Activated T-cell treated with anti-CD3 and anti-CD28 coated beads, Interleukin-2, amount 50 U/mL, for 72 hours (primary cell): Measurements from ENCODE around the gene HOXD12. TPM values are rescaled to one million over a fixed set of nuclear protein-coding genes. Genes with fewer than 3 reads are reported as not detected.

ENCODE experiments used
- ATAC-seq, 2 donors: fragments of 150-1000 bp; cut with Tn5 transposase; replicated peaks in 1 of 2; 2 replicates each; pipeline ENCODE4 v1.10.0; 2021; ENCODE audit warnings: moderate library complexity in 2 of 2, mild to moderate bottlenecking in 1 of 2
- DNase-seq, 2 donors: peaks; one replicate each; pipeline ENCODE4 v3.0.0; 2021 to 2022; ENCODE audit warnings: mixed read lengths in 1 of 2
- H3K27ac Mint-ChIP-seq: one replicate; pipeline ENCODE4 v1.8.0; 2022; ENCODE audit warnings: mild to moderate bottlenecking, moderate library complexity, mixed read lengths
- H3K27me3 Mint-ChIP-seq: one replicate; pipeline ENCODE4 v1.8.0; 2022; ENCODE audit warnings: low read depth, mixed read lengths
- H3K36me3 Mint-ChIP-seq, 2 donors: one replicate each; pipeline ENCODE4 v1.8.0; 2022; ENCODE audit warnings: mixed read lengths in 2 of 2, mild to moderate bottlenecking in 1 of 2; ENCODE audit not compliant: insufficient read depth in 2 of 2
- H3K4me1 Mint-ChIP-seq: one replicate; pipeline ENCODE4 v1.8.0; 2022; ENCODE audit warnings: low read depth, mixed read lengths
- H3K4me3 Mint-ChIP-seq, 2 donors: one replicate each; pipeline ENCODE4 v1.8.0; 2022; ENCODE audit warnings: mild to moderate bottlenecking in 2 of 2, mixed read lengths in 2 of 2, moderate library complexity in 2 of 2
- H3K9me3 Mint-ChIP-seq, 2 donors: one replicate each; pipeline ENCODE4 v1.8.0; 2022; ENCODE audit warnings: mixed read lengths in 2 of 2
- total RNA-seq, 2 donors: library from RNA; stranded (reverse); gene quantifications; one replicate each; pipeline ENCODE4 v1.2.3, GENCODE V29; 2022

HOXD12 gene
- total RNA-seq, 2 donors from 2014 or later = not detected

GRCh38 chr2:176118601-176119339 lies 19.2 kb downstream of the HOXD12 start:
- DNase-seq = peak; percentile 41 to 47
- peaks cover 81% of the 10 kb centered on the region for H3K27me3 Mint-ChIP-seq
- peaks cover 0 to 2% of the 10 kb centered on the region in 2 donors for H3K9me3 Mint-ChIP-seq
- no peak for ATAC-seq
- H3K27ac Mint-ChIP-seq = peak overlapping the region; percentile 77
- peaks cover 2 to 4% of the 10 kb centered on the region in 2 donors for H3K36me3 Mint-ChIP-seq
- H3K4me3 Mint-ChIP-seq = peak overlapping the region; percentile 24 to 73
- H3K4me1 Mint-ChIP-seq = peaks cover 11% of the 10 kb centered on the region

GRCh38 chr2:176120364-176121189 lies 21.0 kb downstream of the HOXD12 start:
- Mint-ChIP-seq H3K27me3 (peaks cover 81% of the 10 kb centered on the region), H3K36me3 (peaks cover 4% of the 10 kb centered on the region in 2 donors), H3K4me3 (no peak overlapping the region), H3K27ac (no peak overlapping the region), H3K4me1 (peaks cover 11% of the 10 kb centered on the region), H3K9me3 (peaks cover 0 to 2% of the 10 kb centered on the region in 2 donors)
- DNase-seq (no peak), ATAC-seq (no peak)

GRCh38 chr2:176121190-176122051 lies 21.8 kb downstream of the HOXD12 start:
- H3K27ac Mint-ChIP-seq = no peak overlapping the region
- no peak for ATAC-seq
- DNase-seq = no peak
- peaks cover 82% of the 10 kb centered on the region for H3K27me3 Mint-ChIP-seq
- H3K36me3 Mint-ChIP-seq = peaks cover 4% of the 10 kb centered on the region in 2 donors
- peaks cover 0 to 2% of the 10 kb centered on the region in 2 donors for H3K9me3 Mint-ChIP-seq
- H3K4me3 Mint-ChIP-seq = peak overlapping the region in 1 of 2 donors; percentile 32
- H3K4me1 Mint-ChIP-seq = peaks cover 11% of the 10 kb centered on the region

DNA sequence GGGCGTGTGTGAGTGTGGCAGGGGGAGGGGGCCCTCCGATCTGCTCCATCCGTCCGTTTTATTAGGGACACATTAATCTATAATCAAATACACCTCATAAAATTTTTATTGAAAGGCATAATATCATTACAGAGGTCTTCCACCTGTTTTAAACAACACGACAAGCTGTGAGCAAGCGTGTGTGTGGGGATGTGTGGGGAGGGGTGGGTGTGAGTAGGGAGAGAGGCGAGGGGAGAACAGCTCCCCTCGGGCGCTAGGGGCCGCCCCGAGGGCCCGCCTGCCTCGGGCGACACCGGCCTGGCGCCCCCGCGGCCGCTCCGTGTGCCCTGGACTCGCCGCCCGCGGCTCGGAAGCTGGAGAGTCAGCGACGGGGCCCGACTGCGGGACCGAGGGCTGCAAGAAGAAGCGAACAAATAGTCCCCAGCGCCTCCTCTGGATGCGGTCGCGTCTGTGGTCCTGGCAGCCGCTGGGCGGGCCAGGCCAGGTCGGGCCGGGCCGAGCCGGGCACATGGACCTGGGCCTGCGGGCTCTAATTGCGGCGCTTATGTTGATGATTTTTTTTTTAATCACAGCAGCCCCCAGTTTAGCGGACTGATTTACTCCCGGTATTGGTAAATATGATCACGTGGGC lies 22.6 kb downstream of the HOXD12 start:
- ATAC-seq (peak; percentile 17 to 44), DNase-seq (no peak)
- Mint-ChIP-seq H3K27ac (no peak overlapping the region), H3K4me1 (peaks cover 14% of the 10 kb centered on the region), H3K36me3 (peaks cover 4% of the 10 kb centered on the region in 2 donors), H3K9me3 (peaks cover 0 to 2% of the 10 kb centered on the region in 2 donors), H3K4me3 (peak overlapping the region; percentile 69 to 74), H3K27me3 (peaks cover 82% of the 10 kb centered on the region)

DNA sequence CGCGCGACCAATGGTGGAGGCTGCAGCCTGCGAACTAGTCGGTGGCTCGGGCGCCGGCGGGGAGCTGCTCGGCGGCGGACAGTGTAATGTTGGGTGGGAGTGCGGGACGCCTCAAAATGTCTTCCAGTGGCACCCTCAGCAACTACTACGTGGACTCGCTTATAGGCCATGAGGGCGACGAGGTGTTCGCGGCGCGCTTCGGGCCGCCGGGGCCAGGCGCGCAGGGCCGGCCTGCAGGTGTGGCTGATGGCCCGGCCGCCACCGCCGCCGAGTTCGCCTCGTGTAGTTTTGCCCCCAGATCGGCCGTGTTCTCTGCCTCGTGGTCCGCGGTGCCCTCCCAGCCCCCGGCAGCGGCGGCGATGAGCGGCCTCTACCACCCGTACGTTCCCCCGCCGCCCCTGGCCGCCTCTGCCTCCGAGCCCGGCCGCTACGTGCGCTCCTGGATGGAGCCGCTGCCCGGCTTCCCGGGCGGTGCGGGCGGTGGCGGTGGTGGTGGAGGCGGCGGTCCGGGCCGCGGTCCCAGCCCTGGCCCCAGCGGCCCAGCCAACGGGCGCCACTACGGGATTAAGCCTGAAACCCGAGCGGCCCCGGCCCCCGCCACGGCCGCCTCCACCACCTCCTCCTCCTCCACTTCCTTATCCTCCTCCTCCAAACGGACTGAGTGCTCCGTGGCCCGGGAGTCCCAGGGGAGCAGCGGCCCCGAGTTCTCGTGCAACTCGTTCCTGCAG lies 23.3 kb downstream of the HOXD12 start, which contains the start of gene HOXD9:
Gene HOXD9 (plus strand): TSS at position 37 of the 728 bp plus-strand sequence. CDS start 50 bp downstream, at position 87.
- Mint-ChIP-seq H3K36me3 (peaks cover 4% of the 10 kb centered on the region in 2 donors), H3K4me3 (peak within 1 kb of the TSS; percentile 69 to 74), H3K27me3 (peaks cover 82% of the 10 kb centered on the region), H3K4me1 (peaks cover 21% of the 10 kb centered on the region), H3K9me3 (peaks cover 0 to 2% of the 10 kb centered on the region in 2 donors), H3K27ac (no peak within 1 kb of the TSS)
- ATAC-seq = peak; percentile 45 to 64
- DNase-seq = peak in 1 of 2 donors; percentile 38

DNA sequence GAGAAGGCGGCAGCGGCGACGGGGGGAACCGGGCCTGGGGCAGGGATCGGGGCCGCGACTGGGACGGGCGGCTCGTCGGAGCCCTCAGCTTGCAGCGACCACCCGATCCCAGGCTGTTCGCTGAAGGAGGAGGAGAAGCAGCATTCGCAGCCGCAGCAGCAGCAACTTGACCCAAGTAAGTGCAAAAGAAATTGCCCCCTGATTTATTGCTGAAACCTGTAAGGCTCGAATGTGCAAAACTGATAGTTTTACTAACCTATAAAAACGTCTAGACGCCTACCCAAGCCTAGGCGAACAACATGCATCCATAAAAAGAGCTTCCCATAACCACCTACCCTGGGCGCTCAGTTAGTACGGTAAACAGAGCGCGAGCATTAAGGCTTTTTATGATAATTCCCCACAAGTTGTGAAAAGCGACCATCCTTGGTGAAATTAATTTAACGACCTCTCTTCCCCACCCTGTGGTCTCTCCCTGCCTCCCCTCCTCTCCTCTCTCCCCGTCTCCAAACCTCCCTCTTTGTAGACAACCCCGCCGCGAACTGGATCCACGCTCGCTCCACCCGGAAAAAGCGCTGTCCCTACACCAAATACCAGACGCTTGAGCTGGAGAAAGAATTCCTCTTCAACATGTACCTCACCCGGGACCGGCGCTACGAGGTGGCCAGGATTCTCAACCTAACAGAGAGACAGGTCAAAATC lies 24.0 kb downstream of the HOXD12 start:
- Mint-ChIP-seq H3K36me3 (peaks cover 1 to 4% of the 10 kb centered on the region in 2 donors), H3K27me3 (peaks cover 82% of the 10 kb centered on the region), H3K9me3 (peaks cover 0 to 2% of the 10 kb centered on the region in 2 donors), H3K4me3 (peak overlapping the region; percentile 15 to 50), H3K27ac (no peak overlapping the region), H3K4me1 (peaks cover 23% of the 10 kb centered on the region)
- no peak for DNase-seq
- no peak for ATAC-seq

GRCh38 chr2:176124110-176124946 lies 24.7 kb downstream of the HOXD12 start:
- H3K4me3 Mint-ChIP-seq = peak overlapping the region; percentile 10 to 50
- H3K9me3 Mint-ChIP-seq = no peaks in the 10 kb centered on the region
- H3K4me1 Mint-ChIP-seq = peaks cover 26% of the 10 kb centered on the region
- ATAC-seq (no peak), DNase-seq (no peak)
- H3K36me3 Mint-ChIP-seq = peaks cover 0 to 2% of the 10 kb centered on the region in 2 donors
- no peak overlapping the region for H3K27ac Mint-ChIP-seq
- peaks cover 81% of the 10 kb centered on the region for H3K27me3 Mint-ChIP-seq

DNA sequence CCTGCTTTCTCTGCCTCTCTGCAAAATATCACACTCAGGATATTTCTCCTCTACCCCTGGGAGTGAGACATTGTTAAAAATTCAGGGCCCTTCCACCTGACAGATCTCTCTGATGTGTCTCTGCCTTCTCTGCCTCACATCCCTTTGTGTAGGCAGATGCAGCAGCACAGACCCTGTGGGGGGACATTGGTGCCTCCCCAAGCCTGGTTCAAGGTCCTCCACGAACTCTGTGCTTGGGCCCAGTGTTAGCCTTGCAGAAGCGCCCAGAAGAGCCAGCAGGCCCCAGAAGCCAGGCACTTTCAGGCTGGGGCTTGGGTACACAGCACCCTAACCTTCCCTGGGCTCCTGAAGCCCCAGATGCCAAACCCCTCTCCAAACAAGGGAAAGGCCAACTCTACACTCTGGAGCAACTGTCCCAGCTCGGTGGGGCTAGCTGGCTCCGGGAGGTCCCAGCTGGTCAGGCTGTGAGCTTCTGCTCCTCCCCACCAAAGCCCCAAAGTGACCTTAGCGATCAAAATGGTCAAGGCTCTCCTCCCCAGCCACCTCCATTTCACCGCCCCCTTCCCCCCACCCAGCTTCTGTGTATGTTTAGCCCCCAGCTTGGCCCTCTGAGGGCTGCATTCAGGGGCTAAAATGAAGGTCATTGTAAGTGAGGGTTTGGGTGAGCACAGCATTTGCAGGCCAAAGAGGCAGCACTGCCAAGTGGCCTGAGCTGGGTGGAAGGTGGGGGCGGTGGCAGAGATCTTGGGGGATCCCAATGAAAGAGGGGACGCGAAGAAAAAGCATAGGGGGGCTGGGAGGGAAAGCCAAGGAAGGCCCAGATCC lies 25.6 kb downstream of the HOXD12 start:
- ATAC-seq = no peak
- Mint-ChIP-seq H3K36me3 (peaks cover 0 to 2% of the 10 kb centered on the region in 2 donors), H3K4me3 (no peak overlapping the region), H3K9me3 (no peaks in the 10 kb centered on the region), H3K4me1 (peaks cover 27% of the 10 kb centered on the region), H3K27me3 (peaks cover 73% of the 10 kb centered on the region), H3K27ac (no peak overlapping the region)
- DNase-seq = no peak

- peaks cover 29% of the 10 kb centered on the region for H3K4me1 Mint-ChIP-seq
- ATAC-seq (no peak), DNase-seq (no peak)
- H3K27me3 Mint-ChIP-seq = peaks cover 68% of the 10 kb centered on the region
- no peaks in the 10 kb centered on the region for H3K9me3 Mint-ChIP-seq
- no peak overlapping the region for H3K27ac Mint-ChIP-seq
- no peak overlapping the region for H3K4me3 Mint-ChIP-seq
- H3K36me3 Mint-ChIP-seq = peaks cover 0 to 2% of the 10 kb centered on the region in 2 donors
Measured at GRCh38 chr2:176125772-176126054, 26.1 kb downstream of the HOXD12 start.
